ENCODE data around the gene PALB2.

- TF ChIP-seq CTCF (IDR thresholded peaks at IDR 0.05), result no peak
- no peak for TF ChIP-seq POLR2A (IDR thresholded peaks at IDR 0.05)
- no peak for TF ChIP-seq POLR2AphosphoS5 (IDR thresholded peaks at IDR 0.05)
These were observed 46.1 kb upstream of the PALB2 start for GRCh38 chr16:23687034-23687808.

Data from breast epithelium (tissue), 3 donors.